Measurements from ENCODE around the gene GRB14.
A peak's percentile ranks its signal among the peaks of the same experiment; 100 is the strongest.

The GRB14 gene

DNA sequence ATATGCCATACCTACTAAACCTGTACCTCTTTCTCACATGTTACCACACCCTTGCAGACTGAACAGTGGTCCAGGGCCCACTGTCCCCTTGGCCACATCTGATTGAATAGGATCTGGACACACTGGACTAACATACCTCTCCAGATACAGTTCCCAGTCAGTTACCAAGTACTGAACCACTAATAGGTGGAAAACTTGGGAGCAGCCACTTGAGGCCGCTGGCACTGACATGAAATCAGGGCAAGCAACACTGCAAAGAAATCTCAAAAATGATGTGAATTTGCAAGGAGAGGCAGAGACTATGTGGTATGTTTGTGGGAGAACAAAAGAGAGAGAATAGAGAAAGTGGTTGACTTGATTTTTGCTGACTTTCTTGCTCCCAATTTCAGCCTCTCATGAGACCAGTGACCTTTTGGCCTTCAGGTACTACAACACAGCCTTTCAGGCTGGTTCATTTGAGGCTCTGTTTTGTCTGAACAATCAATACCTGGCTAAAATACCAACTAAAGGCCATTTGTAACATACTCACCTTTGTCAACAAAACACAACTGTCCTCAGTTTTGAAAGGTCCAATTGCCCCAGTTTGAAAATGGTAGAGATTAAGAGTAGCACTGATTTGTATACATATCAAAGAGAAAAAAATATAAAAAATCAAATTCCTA lies 7.8 kb downstream of the GRB14 start:
- no peak for DNase-seq

DNA sequence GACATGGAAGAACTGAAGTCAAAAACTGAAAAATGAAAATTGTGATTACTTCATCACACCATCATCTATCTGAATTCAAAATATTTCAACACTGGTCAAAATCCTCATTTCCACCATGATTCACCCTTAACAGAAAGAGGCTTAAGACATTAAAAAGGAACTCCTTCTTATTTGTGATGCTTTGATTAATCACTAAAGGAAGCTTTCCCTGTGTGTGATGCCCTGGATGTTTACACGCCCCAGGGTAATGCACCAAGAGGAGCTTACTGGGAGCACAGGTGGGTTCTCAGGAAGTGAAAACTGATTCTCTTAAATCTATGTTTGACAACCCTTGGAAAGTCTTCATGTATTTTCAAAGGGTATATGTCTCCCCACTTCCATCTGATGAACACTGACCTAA lies 11.5 kb downstream of the GRB14 start:
- no peak for DNase-seq

DNA sequence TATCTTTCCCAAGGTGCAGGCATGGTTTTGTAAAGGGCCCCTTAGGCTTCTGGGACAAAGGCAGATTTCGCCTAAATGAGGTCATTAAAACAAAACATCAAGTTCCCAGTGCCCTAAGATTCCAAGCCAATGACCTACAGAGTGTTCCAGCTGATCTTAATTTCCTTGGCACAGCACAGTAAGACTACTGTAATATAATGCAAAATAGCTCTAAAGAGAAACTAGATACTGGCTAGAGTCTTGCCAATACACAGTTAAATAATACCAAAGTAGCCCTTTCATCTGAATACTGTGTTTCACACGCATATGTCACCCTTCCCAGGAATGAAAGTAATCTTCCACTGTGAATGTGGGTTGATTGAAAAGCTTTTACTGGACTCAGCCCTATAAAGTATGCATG lies 14.7 kb downstream of the GRB14 start:
- DNase-seq: no peak

DNA sequence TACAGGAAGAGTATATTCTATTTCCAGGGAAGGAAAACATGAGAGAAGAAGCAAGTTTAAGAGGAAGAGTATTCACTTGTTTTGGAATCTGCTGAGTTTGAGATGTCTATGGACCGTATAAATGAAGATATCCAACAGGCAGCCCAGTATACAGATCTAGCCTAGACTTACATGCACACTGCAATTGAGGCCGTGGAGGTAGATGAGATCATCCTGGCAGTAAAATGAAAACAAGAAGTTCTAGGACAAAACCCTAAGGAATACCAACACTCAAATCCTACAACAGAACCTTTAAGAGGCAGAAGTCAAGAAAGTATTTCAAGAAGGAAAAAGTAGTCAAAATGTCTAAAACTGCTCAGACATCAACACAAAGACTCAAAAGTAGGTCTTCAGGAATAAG lies 16.0 kb downstream of the GRB14 start:
- DNase-seq: no peak

- DNase-seq: no peak
These were observed 20.5 kb downstream of the GRB14 start for GRCh38 chr2:164600763-164601162.

DNA sequence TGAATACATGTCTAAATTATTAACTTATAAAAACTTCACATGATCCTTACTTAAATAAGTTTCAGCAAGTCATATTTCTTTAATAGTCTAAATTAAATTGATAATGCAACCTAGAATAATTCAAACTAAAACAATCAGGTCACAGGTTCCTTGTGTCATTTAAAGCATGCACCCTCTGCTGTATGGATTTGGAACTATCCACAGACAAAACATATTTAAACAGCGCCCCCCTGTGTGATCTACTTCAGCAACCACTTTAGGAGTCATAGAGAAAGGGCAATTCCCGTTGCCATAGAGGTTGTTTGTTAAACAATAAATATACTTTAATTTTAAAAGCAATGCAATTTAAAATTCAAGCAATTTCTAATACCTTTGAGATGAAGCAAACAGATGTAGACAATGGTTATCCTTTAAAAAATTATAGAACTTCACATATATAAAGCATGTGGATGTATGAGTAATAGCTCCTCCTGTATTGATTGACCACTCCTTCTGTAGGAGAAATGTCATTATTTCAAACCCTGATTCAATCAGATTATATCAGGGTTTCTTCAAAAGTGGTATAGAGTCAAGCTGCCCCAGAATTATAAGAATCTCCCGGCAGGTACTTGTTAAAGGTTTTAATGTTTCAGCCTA lies 21.2 kb downstream of the GRB14 start:
- DNase-seq: peak; percentile 61

DNA sequence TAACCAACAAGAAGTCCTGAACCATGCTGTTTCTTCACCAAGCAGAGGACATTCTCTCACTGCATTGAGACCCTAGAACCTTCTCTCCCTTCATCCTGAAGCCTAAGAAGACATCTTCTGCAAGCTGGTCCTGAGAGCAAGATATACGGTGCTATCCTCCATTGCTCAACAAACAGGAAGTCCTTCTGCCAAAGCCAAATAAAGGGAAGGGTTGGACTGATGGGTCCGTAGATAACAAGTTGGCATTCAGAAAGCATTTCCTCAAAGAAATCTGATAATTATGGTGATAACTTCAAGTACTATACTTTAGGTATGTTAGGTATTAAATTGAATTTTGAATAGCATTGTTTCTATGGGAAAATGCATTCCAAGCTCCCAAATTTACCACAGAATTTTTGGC lies 23.3 kb downstream of the GRB14 start:
- no peak for DNase-seq

DNA sequence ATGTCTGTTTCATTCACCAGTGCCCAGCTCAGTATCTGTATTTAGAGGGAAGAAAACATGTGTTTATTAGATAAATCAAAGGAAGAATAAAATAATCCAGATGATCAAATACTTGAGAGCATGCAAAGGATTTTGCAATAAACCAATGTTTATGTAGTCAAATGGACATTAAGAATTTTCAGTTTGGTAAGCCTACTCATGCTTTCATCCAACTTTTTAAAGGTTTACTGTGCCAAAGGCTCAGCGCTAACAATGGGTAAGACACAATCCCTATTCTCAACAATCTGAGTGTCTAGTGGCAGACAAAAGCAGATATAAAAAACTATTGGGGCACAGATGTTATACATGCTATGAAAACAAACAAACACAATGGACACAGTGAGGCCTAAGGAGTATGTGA lies 26.3 kb downstream of the GRB14 start:
- DNase-seq: no peak

DNA sequence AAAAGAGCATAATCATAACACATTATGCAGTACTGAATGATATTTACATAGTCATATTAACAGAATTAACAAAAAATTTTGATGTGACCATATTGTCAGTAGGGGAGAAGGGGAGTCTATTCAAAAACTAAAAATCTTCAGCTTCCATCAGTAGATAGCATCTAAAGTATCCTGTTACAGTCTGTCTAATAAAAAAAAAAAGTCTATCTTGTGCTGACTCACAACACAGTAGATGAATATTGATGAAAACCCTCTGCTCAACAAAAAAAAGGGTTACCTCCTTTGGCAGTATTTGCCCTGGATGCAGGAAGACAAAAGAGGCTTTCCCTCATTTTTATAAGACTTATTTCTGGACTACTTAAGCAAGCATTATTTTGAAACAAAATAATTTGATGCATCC lies 27.3 kb downstream of the GRB14 start:
- no peak for DNase-seq

GRCh38 chr2:164593541-164593940 lies 27.7 kb downstream of the GRB14 start:
- DNase-seq: no peak

DNA sequence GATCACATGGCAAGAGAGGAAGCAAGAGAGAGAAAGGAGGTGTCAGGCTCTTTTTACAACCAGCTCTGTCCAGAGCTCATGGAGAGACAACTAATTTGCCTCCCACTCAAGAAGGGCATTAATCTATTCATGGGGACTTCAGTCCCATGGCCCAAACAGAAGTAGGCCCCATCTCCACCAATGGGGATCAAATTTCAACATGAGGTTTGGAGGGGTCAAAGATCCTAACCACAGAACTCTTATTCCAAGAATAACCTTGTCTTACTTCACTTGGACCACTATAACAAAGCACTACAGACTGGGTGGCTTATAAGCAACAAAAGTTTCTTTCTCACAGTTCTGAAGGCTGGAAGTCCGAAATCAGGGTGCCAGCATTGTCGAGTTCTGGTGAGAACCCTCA lies 31.8 kb downstream of the GRB14 start:
- no peak for DNase-seq

GRCh38 chr2:164581050-164581449 lies 40.2 kb downstream of the GRB14 start:
- no peak for DNase-seq

GRCh38 chr2:164574931-164575330 lies 46.4 kb downstream of the GRB14 start:
- no peak for DNase-seq

GRCh38 chr2:164570475-164570874 lies 50.8 kb downstream of the GRB14 start:
- DNase-seq: no peak

GRCh38 chr2:164569378-164569777 lies 51.9 kb downstream of the GRB14 start:
- DNase-seq: no peak

DNA sequence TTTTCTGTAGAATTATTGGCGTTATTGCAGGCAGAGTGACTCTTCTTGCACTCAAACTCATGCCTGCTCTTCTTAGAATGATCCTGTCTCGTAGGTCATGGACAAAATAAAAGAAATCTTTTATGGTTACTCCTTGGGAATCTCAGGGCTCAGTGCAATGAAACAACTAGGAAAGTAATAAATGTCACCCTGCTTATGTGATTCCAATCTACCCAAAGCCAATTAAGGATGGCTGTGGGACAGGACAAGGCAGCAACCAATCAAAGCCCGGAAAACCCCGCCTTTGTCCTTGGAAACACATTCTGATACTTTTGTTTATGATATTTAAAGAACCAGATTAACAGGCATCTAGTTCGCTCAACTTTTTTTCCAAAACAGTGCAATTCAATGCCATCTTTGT lies 53.0 kb downstream of the GRB14 start:
- no peak for DNase-seq

GRCh38 chr2:164567335-164567989 lies 53.8 kb downstream of the GRB14 start:
- DNase-seq: no peak

- DNase-seq: no peak
These were observed 55.9 kb downstream of the GRB14 start for GRCh38 chr2:164565359-164565758.

DNA sequence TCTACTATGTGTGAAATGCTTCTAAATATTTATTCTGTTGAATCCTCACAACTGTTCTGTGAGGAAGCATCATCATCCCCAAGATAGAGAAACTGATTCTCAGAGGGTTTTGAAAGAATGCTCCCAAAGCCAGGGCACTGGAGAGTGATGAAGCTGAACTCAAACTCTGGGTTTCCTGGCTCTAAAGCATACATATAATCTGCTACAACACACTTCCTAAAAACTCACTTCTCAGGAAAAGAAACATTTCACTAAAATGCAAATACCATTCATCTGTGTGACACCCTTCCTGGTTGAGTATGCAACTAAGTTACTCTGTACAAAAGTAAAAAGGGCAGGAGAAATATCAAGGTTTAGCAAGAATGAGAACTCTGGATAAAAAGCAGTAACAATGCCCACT lies 58.6 kb downstream of the GRB14 start:
- no peak for DNase-seq

DNA sequence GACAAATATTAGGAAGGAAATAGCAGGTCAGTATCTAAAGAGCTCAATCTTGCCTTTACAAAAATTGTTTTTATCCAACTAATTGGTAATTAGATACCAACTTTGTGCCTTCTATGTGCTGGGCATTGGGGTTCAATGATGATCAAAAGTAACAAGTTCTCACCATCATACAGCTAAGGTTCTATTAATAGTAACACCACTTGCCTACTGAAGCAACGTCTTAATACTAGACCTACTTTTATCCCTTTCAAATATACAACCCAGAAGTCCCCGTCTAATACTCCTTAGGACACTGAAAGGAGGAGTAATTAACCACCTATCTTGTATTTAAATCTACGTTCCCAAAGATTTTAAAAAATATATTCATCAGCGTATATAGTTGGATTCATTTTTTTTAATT lies 59.3 kb downstream of the GRB14 start:
- no peak for DNase-seq

DNA sequence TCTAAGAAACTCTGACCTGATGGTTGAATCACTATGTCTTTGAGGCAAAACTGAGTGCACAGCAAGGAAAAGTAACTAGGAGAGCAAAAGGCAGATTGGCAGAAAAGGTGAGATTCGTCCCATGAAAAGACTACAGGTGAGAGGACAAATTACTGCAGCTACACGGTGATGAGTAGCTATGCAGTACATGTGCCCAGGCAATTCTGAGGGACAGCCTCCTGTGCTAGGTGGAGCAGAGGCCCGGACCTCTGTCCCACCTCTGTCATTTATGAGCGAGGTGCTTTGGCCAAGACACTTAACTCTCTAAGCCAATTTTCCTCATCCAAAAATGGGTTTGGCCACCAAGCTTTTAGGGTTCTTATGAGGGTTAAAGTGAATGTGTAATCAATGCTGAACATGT lies 59.9 kb downstream of the GRB14 start:
- DNase-seq: no peak

GRCh38 chr2:164560902-164561301 lies 60.4 kb downstream of the GRB14 start:
- no peak for DNase-seq

DNA sequence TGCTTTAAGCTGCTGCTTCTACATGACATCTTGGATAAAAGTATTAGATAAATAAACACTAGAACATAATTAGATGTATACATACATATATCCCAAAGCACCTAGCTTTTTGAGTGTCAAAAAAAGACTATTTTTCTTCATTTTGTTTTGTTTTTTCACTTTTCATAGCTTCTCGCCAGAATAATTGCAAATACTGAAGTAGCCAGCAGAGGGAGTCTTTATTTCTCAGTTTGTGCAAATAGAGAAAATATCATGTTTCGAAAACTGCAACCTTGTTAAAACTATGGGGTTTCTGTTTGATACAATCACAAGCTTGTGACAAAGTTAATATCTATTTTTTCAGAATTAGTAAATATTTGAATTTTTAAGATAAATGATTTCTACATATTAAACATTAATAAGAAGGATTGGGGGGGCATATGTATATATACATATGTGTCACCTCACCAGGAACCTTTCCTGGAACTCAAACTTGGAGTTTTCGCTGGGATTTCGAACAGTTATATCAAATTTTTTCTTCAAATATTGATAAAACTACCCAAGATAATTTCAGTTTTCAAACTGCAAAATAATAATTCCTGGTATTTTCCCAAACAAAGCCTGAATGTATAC lies 61.0 kb downstream of the GRB14 start:
- DNase-seq: peak; percentile 5

- no peak for DNase-seq
These were observed 62.8 kb downstream of the GRB14 start for GRCh38 chr2:164558450-164558849.
